Body of pancreas (tissue), 4 donors: ENCODE results near the gene NDEL1. TPM values are rescaled to one million over a fixed set of nuclear protein-coding genes. Genes with fewer than 3 reads are reported as not detected.

ENCODE experiments used
- ATAC-seq: fragments of 150-250 bp; one replicate; pipeline ENCODE4 v1.9.1; 2016
- DNase-seq, 4 donors: peaks; one replicate each; pipeline ENCODE4 v3.0.0-alpha.2; 2019
- H3K27ac ChIP-seq, 4 donors: fragments of 200-600 bp; sonication (generic); 1 replicate in 3 of 4; 2 replicates in 1 of 4; pipeline versions ENCODE4 v1.5.1 to v1.6.1; 2016 to 2019; ENCODE audit warnings: mild to moderate bottlenecking in 1 of 4, mixed read lengths in 1 of 4, moderate library complexity in 1 of 4
- H3K27me3 ChIP-seq, 2 donors: fragments of 200-600 bp; sonication (generic); one replicate each; pipeline ENCODE4 v1.6.0; 2016; ENCODE audit warnings: mild to moderate bottlenecking in 1 of 2
- H3K36me3 ChIP-seq, 2 donors: fragments of 200-600 bp; sonication (generic); replicated peaks in 1 of 2; 2 replicates each; pipeline ENCODE4 v1.5.1; 2016; ENCODE audit warnings: low read depth in 2 of 2; ENCODE audit not compliant: insufficient read depth in 1 of 2
- H3K4me1 ChIP-seq: fragments of 200-600 bp; sonication (generic); one replicate; pipeline ENCODE4 v1.6.0; 2016
- H3K4me3 ChIP-seq, 2 donors: fragments of 200-600 bp; sonication (generic); 1 replicate in 1 of 2; 2 replicates in 1 of 2; pipeline ENCODE4 v1.5.1; 2016 to 2019
- H3K9me3 ChIP-seq, 3 donors: fragments of 200-600 bp; sonication (generic); 1 replicate in 2 of 3; 2 replicates in 1 of 3; pipeline ENCODE4 v1.5.1; 2016
- POLR2A ChIP-seq, 3 donors: fragments of 450-650 bp; IDR thresholded peaks; one replicate each; pipeline ENCODE4 v1.6.1; 2016; ENCODE audit warnings: antibody characterized with exemption in 3 of 3, mild to moderate bottlenecking in 2 of 3
- WGBS, 2 donors: methylation state at CpG; one replicate each; pipeline ENCODE4 v1.1.5; 2017; 5-methylcytosine and 5-hydroxymethylcytosine counted together
- intact Hi-C: fragments of 100-400 bp; cut with DNase I; formaldehyde crosslinking; loops from one replicate; pipeline ENCODE4 v1.15.1; 2023
- total RNA-seq, 2 donors: library from RNA; depleted of rRNA; stranded (reverse); fragments of >200 nt; gene quantifications; one replicate each; pipeline ENCODE4 v1.1.0, GENCODE V29; 2016
- TF ChIP-seq, protein P1 (sequence below), 7 experiments: fragments of 450-650 bp in 4 of 7; fragments of 200-600 bp in 3 of 7; sonication (generic) in 3 of 7; IDR thresholded peaks; one replicate each; pipeline ENCODE4 v1.5.1; 2016 to 2019; ENCODE audit warnings: antibody characterized with exemption in 7 of 7

The NDEL1 gene
- total RNA-seq, 2 donors from 2014 or later, result 26.2 to 39.6 TPM

DNA sequence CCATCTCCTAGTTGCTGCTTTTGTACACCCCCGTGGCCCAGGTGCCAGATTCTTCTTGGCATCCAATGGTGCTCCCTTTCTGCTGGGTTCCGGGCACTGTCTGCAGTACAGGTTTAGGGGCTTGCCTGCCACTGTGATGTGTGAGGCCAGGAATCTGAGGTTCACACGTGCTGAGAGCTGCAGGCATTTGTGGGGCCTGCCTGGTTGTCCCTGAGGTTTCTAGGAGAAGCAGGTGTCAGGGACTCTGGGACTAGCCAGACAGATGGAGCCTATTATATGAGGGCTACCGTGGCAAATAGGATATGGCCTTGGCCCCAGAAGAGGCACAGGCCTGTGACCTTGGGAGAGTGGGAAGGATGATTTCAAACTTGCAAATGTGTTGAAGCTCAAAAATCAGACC lies 29.3 kb downstream of the NDEL1 start:
- ATAC-seq (no peak), DNase-seq (no peak)
- Histone ChIP-seq H3K9me3 (no peaks in the 10 kb centered on the region), H3K4me1 (no peaks in the 10 kb centered on the region), H3K4me3 (no peak overlapping the region), H3K27me3 (no peaks in the 10 kb centered on the region), H3K27ac (no peak overlapping the region), H3K36me3 (peaks cover 6 to 30% of the 10 kb centered on the region in 2 donors)
- 49 to 53% methylated on average over 4 of the region's 4 CpGs for WGBS, 2 donors
- no peak for TF ChIP-seq POLR2A (IDR thresholded peaks at IDR 0.05)
- TF ChIP-seq, protein P1, sequence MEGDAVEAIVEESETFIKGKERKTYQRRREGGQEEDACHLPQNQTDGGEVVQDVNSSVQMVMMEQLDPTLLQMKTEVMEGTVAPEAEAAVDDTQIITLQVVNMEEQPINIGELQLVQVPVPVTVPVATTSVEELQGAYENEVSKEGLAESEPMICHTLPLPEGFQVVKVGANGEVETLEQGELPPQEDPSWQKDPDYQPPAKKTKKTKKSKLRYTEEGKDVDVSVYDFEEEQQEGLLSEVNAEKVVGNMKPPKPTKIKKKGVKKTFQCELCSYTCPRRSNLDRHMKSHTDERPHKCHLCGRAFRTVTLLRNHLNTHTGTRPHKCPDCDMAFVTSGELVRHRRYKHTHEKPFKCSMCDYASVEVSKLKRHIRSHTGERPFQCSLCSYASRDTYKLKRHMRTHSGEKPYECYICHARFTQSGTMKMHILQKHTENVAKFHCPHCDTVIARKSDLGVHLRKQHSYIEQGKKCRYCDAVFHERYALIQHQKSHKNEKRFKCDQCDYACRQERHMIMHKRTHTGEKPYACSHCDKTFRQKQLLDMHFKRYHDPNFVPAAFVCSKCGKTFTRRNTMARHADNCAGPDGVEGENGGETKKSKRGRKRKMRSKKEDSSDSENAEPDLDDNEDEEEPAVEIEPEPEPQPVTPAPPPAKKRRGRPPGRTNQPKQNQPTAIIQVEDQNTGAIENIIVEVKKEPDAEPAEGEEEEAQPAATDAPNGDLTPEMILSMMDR (IDR thresholded peaks at IDR 0.05), result no peak
- intact Hi-C loops, result no loop called here

DNA sequence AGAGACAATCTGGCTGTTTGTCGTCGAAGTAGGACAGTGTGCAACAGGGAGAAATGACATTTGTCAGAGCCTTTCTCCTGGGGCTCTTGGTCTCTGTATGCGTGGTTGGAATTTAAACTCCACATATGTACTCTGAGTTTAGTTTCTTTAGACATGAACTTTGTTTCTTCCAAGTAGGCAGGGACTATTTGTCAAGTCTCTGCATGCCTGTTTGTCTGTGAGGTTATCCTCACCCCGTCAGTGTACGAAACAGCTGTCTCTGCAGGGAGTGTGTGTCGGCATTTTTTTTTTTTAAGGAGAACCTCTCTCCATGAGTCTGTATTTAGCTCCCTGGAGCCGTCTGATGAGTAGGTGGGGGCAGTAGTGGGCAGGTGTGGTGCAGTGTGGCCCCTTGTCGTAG lies 29.7 kb downstream of the NDEL1 start:
- Histone ChIP-seq H3K36me3 (peaks cover 2 to 27% of the 10 kb centered on the region in 2 donors), H3K27me3 (no peaks in the 10 kb centered on the region), H3K4me3 (no peak overlapping the region), H3K9me3 (no peaks in the 10 kb centered on the region), H3K27ac (no peak overlapping the region), H3K4me1 (no peaks in the 10 kb centered on the region)
- DNase-seq, result no peak
- 75 to 77% methylated on average over 8 of the region's 8 CpGs for WGBS, 2 donors
- no peak for ATAC-seq
- intact Hi-C loops, result no loop called here
- no peak for TF ChIP-seq POLR2A (IDR thresholded peaks at IDR 0.05)
- TF ChIP-seq, protein P1 (IDR thresholded peaks at IDR 0.05), result no peak

DNA sequence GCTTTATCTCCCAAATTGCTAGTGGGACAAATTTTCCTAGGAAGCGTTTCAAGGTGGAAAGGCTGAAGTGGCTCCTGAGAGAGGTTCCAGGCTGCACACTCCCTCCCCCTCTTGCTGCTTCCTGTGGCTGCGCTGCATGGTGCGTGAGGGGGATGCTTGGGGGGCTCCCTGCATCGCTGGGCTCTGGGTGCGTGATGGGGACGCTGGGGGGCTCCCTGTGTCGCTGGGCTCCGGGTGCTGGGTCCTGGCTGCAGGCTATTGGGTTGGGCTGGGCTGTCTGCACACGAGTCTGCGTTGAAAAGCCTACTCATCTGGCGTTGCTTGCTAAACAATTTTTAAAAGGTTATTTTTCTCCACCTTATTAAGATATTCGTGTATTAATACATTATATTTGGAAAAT lies 30.1 kb downstream of the NDEL1 start:
- no peaks in the 10 kb centered on the region for H3K4me1 ChIP-seq
- H3K27me3 ChIP-seq, result no peaks in the 10 kb centered on the region
- no peaks in the 10 kb centered on the region for H3K9me3 ChIP-seq
- DNase-seq (no peak), ATAC-seq (no peak)
- peaks cover 0 to 24% of the 10 kb centered on the region in 2 donors for H3K36me3 ChIP-seq
- no peak overlapping the region for H3K4me3 ChIP-seq
- WGBS, 2 donors, result 86 to 88% methylated on average over 10 to 12 of the region's 12 CpGs
- intact Hi-C loops, result no loop called here
- TF ChIP-seq, protein P1 (IDR thresholded peaks at IDR 0.05), result no peak
- no peak for TF ChIP-seq POLR2A (IDR thresholded peaks at IDR 0.05)
- H3K27ac ChIP-seq, result no peak overlapping the region

DNA sequence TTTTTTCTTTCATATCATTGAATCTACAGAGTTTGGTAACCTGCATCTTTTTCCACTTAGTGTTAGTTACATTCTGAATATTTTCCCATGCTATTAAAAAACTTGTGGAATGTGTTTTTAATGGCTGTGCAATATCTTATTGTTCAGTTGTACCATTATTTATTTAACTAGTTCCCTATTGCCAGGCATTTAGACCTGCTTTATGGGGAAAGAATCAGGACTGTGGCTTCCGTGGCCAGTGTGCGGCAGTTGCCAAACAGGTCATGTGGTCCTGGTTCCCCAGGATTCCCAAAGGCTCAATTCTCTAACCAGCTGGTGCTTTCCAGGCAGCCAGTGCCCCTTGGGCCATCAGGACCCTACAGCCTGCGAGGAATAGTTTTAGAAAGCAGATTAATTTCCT lies 30.8 kb downstream of the NDEL1 start:
- TF ChIP-seq, protein P1 (IDR thresholded peaks at IDR 0.05), result no peak
- no peak for TF ChIP-seq POLR2A (IDR thresholded peaks at IDR 0.05)
- H3K4me3 ChIP-seq, result no peak overlapping the region
- 85 to 91% methylated on average over 2 to 3 of the region's 3 CpGs for WGBS, 2 donors
- no peaks in the 10 kb centered on the region for H3K9me3 ChIP-seq
- H3K27ac ChIP-seq, result no peak overlapping the region
- intact Hi-C loops, result no loop called here
- ATAC-seq (no peak), DNase-seq (no peak)
- no peaks in the 10 kb centered on the region for H3K4me1 ChIP-seq
- no peaks in the 10 kb centered on the region for H3K27me3 ChIP-seq
- peaks cover 0 to 23% of the 10 kb centered on the region in 2 donors for H3K36me3 ChIP-seq

DNA sequence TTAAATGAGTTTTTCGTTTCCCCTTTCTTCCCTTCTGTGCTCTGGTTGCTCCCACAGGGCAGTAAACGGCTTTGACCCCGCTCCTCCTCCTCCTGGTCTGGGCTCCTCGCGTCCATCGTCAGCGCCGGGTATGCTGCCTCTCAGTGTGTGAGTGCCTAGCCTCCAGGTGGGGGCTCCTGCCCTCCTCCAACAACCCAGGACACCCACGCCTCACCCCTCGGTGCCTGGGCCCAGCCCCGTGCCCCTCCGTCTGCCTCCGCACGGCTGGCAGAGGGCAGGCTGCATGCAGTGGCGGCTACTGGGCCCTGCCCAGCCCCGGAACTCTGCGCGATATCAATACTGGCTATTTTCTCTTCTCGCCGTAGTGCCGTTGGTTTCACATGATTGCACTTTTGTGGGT lies 31.2 kb downstream of the NDEL1 start:
- ATAC-seq (no peak), DNase-seq (no peak)
- WGBS, 2 donors, result 92 to 98% methylated on average over 20 to 21 of the region's 21 CpGs
- no peak overlapping the region for H3K4me3 ChIP-seq
- peaks cover 0 to 24% of the 10 kb centered on the region in 2 donors for H3K36me3 ChIP-seq
- no peak for TF ChIP-seq POLR2A (IDR thresholded peaks at IDR 0.05)
- TF ChIP-seq, protein P1 (IDR thresholded peaks at IDR 0.05), result no peak
- intact Hi-C loops, result no loop called here
- no peaks in the 10 kb centered on the region for H3K9me3 ChIP-seq
- H3K27me3 ChIP-seq, result no peaks in the 10 kb centered on the region
- no peaks in the 10 kb centered on the region for H3K4me1 ChIP-seq
- H3K27ac ChIP-seq, result no peak overlapping the region
